ENCODE data around the gene BUB1.
A peak's percentile ranks its signal among the peaks of the same experiment; 100 is the strongest.
"Not testable (repeated sequence)": the region's sequence is repeated elsewhere in the genome, so short reads cannot be mapped to it uniquely, and the experiment has no call there.

BUB1 gene

GRCh38 chr2:110655701-110656100 is 22.2 kb downstream of the BUB1 start:
- no peak for DNase-seq (ENCODE audit: low read depth)

GRCh38 chr2:110653861-110654260 is 24.0 kb downstream of the BUB1 start:
- no peak for DNase-seq (ENCODE audit: low read depth)

GRCh38 chr2:110650346-110650745 is 27.5 kb downstream of the BUB1 start:
- DNase-seq (ENCODE audit: low read depth): no peak

GRCh38 chr2:110647777-110648176 is 30.1 kb downstream of the BUB1 start:
- DNase-seq (ENCODE audit: low read depth): no peak

GRCh38 chr2:110645616-110646015 is 32.2 kb downstream of the BUB1 start:
- no peak for DNase-seq (ENCODE audit: low read depth)

GRCh38 chr2:110644357-110644756 is 33.5 kb downstream of the BUB1 start:
- DNase-seq (ENCODE audit: low read depth): no peak

- no peak for DNase-seq (ENCODE audit: low read depth)
Measured at GRCh38 chr2:110642360-110642759, 35.5 kb downstream of the BUB1 start.

GRCh38 chr2:110639972-110640371 is 37.9 kb downstream of the BUB1 start:
- DNase-seq (ENCODE audit: low read depth): no peak

- DNase-seq (ENCODE audit: low read depth): no peak
Measured at GRCh38 chr2:110638952-110639695, 38.7 kb downstream of the BUB1 start.

- DNase-seq (ENCODE audit: low read depth): no peak
Measured at GRCh38 chr2:110638004-110638403, 39.9 kb downstream of the BUB1 start.

GRCh38 chr2:110637093-110637492 is 40.8 kb downstream of the BUB1 start:
- no peak for DNase-seq (ENCODE audit: low read depth)

- not testable (repeated sequence) for DNase-seq (ENCODE audit: low read depth)
Measured at GRCh38 chr2:110635949-110636628, 41.8 kb downstream of the BUB1 start.

- not testable (repeated sequence) for DNase-seq (ENCODE audit: low read depth)
Measured at GRCh38 chr2:110627348-110627747, 50.5 kb downstream of the BUB1 start.

- not testable (repeated sequence) for DNase-seq (ENCODE audit: low read depth)
Measured at GRCh38 chr2:110619326-110619939, 58.4 kb downstream of the BUB1 start.

- DNase-seq (ENCODE audit: low read depth): not testable (repeated sequence)
Measured at GRCh38 chr2:110613927-110614326, 63.9 kb downstream of the BUB1 start.

GRCh38 chr2:110610613-110611250 is 67.1 kb downstream of the BUB1 start:
- DNase-seq (ENCODE audit: low read depth): peak; percentile 1

GRCh38 chr2:110609843-110610612 is 67.8 kb downstream of the BUB1 start:
- DNase-seq (ENCODE audit: low read depth): not testable (repeated sequence)

- not testable (repeated sequence) for DNase-seq (ENCODE audit: low read depth)
Measured at GRCh38 chr2:110608788-110609502, 68.9 kb downstream of the BUB1 start.

GRCh38 chr2:110605057-110605456 is 72.8 kb downstream of the BUB1 start:
- not testable (repeated sequence) for DNase-seq (ENCODE audit: low read depth)

- not testable (repeated sequence) for DNase-seq (ENCODE audit: low read depth)
Measured at GRCh38 chr2:110603917-110604591, 73.8 kb downstream of the BUB1 start.
